Endothelial cell of umbilical vein (primary cell): Measurements from ENCODE around the gene HSPA12A. TPM values are rescaled to one million over a fixed set of nuclear protein-coding genes. Genes with fewer than 3 reads are reported as not detected.

Source experiments
- BruUV-seq: library from RNA; stranded (reverse); fragments of 400-500 nt; replicated peaks from 2 replicates; lab custom pipeline; 2021; lab: Mats Ljungman, UMichigan
- CTCF ChIA-PET: fragments of 300-600, 350-600 bp; sonication (Branson Sonifier 250); formaldehyde crosslinking; loops from one replicate; lab custom pipeline; 2021; ENCODE audit warnings: antibody characterized with exemption, inconsistent platforms; lab: Charles Lee
- POLR2A ChIA-PET: fragments of 300-600, 350-600 bp; sonication (Branson Sonifier 250); formaldehyde crosslinking; loops from one replicate; lab custom pipeline; 2021; ENCODE audit warnings: antibody characterized with exemption, inconsistent platforms; lab: Charles Lee
- DNase-seq: peaks from one replicate; pipeline ENCODE4 v3.0.0-alpha.2; 2011; ENCODE audit warnings: low read depth, low spot score
- FAIRE-seq: peaks from 2 replicates; lab custom pipeline; 2011; peaks lifted over from hg19 to GRCh38; lab: Jason Lieb, UNC
- H2AFZ ChIP-seq: 2 replicates; pipeline ENCODE4 v1.6.0; 2012; ENCODE audit warnings: low read depth, low read length, control low read depth, inconsistent platforms
- H3K27ac ChIP-seq: 2 replicates; pipeline ENCODE4 v1.5.1; 2011; ENCODE audit warnings: low read depth, mild to moderate bottlenecking, control low read depth, low read length, moderate library complexity; ENCODE audit not compliant: insufficient read depth
- H3K27me3 ChIP-seq, 2 experiments: 2 replicates each; pipeline versions ENCODE4 v1.6.0 to v1.6.1; 2011; ENCODE audit warnings: low read length in 2 of 2, mixed read lengths in 1 of 2; ENCODE audit not compliant: control insufficient read depth in 2 of 2, insufficient read depth in 2 of 2
- H3K36me3 ChIP-seq, 2 experiments: 2 replicates in 1 of 2; 3 replicates in 1 of 2; pipeline ENCODE4 v1.5.1; 2011; ENCODE audit warnings: low read length in 2 of 2, mild to moderate bottlenecking in 1 of 2, moderate library complexity in 1 of 2; ENCODE audit not compliant: control insufficient read depth in 2 of 2, insufficient read depth in 2 of 2; ENCODE audit errors: extremely low read depth in 1 of 2
- H3K4me1 ChIP-seq: 3 replicates; pipeline ENCODE4 v1.5.1; 2011; ENCODE audit warnings: mild to moderate bottlenecking, low read length; ENCODE audit not compliant: control insufficient read depth, insufficient read depth; ENCODE audit errors: extremely low read depth
- H3K4me2 ChIP-seq: 2 replicates; pipeline ENCODE4 v1.6.1; 2011; ENCODE audit warnings: low read length, control low read depth, mixed read lengths; ENCODE audit not compliant: insufficient read depth
- H3K4me3 ChIP-seq, 3 experiments: fragments of 200-600 bp in 1 of 3; sonication (generic), shearing (Covaris generic) in 1 of 3; replicated peaks in 1 of 3; 2 replicates each; pipeline ENCODE4 v1.5.1; 2011 to 2016; ENCODE audit warnings: control low read depth in 3 of 3, low read length in 3 of 3, mild to moderate bottlenecking in 2 of 3, inconsistent platforms in 1 of 3, low read depth in 1 of 3, moderate library complexity in 1 of 3; ENCODE audit not compliant: insufficient read depth in 1 of 3
- H3K79me2 ChIP-seq: 2 replicates; pipeline ENCODE4 v1.6.0; 2012; ENCODE audit warnings: low read length, inconsistent platforms; ENCODE audit not compliant: control insufficient read depth, insufficient read depth
- H3K9ac ChIP-seq: replicated peaks from 2 replicates; pipeline ENCODE3; 2011; ENCODE audit warnings: low read length, control low read depth; ENCODE audit not compliant: insufficient read depth; ENCODE audit errors: extremely low read depth
- H3K9me1 ChIP-seq: replicated peaks from 3 replicates; pipeline ENCODE4 v1.6.0; 2011; ENCODE audit warnings: mild to moderate bottlenecking, low read length; ENCODE audit not compliant: control insufficient read depth, insufficient read depth; ENCODE audit errors: extremely low read depth
- H3K9me3 ChIP-seq: replicated peaks from 2 replicates; pipeline ENCODE4 v1.5.1; 2012; ENCODE audit warnings: low read length, inconsistent platforms; ENCODE audit not compliant: control insufficient read depth, insufficient read depth
- H4K20me1 ChIP-seq: replicated peaks from 2 replicates; pipeline ENCODE3; 2011; ENCODE audit warnings: mild to moderate bottlenecking, low read length; ENCODE audit not compliant: control insufficient read depth, insufficient read depth; ENCODE audit errors: extremely low read depth
- CTCF ChIP-seq, 2 donors: IDR thresholded peaks; 1 replicate in 1 of 2; 2 replicates in 1 of 2; pipeline ENCODE4 v1.5.1; 2011; ENCODE audit warnings: low read length in 2 of 2, mild to moderate bottlenecking in 2 of 2, moderate library complexity in 2 of 2, control low read depth in 1 of 2, inconsistent platforms in 1 of 2, low read depth in 1 of 2; ENCODE audit not compliant: insufficient read depth in 1 of 2; ENCODE audit errors: extremely low read depth in 1 of 2
- FOS ChIP-seq: IDR thresholded peaks from 2 replicates; pipeline ENCODE4 v1.6.1; 2011; ENCODE audit warnings: mild to moderate bottlenecking, low read length, moderate library complexity, borderline replicate concordance; ENCODE audit not compliant: insufficient read depth
- GATA2 ChIP-seq: IDR thresholded peaks from 2 replicates; pipeline ENCODE4 v1.7.0; 2011; ENCODE audit warnings: low read depth, mild to moderate bottlenecking, moderate library complexity, mixed read lengths, low read length; ENCODE audit not compliant: insufficient read length, insufficient read depth
- JUN ChIP-seq: IDR thresholded peaks from 2 replicates; pipeline ENCODE4 v1.6.1; 2011; ENCODE audit warnings: borderline replicate concordance, low read depth; ENCODE audit not compliant: insufficient read length, insufficient read depth
- MAX ChIP-seq: IDR thresholded peaks from 2 replicates; pipeline ENCODE4 v1.6.1; 2011; ENCODE audit not compliant: insufficient read depth, insufficient read length
- MYC ChIP-seq: IDR thresholded peaks from one replicate; pipeline ENCODE4 v1.6.1; 2011; ENCODE audit warnings: mild to moderate bottlenecking, low read depth, low read length
- POLR2A ChIP-seq: IDR thresholded peaks from 2 replicates; pipeline ENCODE4 v1.6.1; 2012; ENCODE audit warnings: low read depth, mild to moderate bottlenecking, control low read depth, low read length
- POLR2AphosphoS5 ChIP-seq: IDR thresholded peaks from 2 replicates; pipeline ENCODE4 v1.6.1; 2012; ENCODE audit warnings: low read depth, mild to moderate bottlenecking, control low read depth, low read length, moderate library complexity; ENCODE audit not compliant: insufficient read depth
- dilution Hi-C: fragments of 300-500 bp; cut with MboI; formaldehyde crosslinking; loops from one replicate; pipeline ENCODE4 v1.15.0; 2019; ENCODE audit warnings: low sequenced_read_pairs; ENCODE audit not compliant: extremely low pct_ligation_motif_present
- intact Hi-C: fragments of 100-400 bp; cut with micrococcal nuclease; formaldehyde crosslinking; loops from one replicate; pipeline ENCODE4 v1.10.0; 2022
- polyA plus RNA-seq, 4 experiments: library from polyadenylated mRNA; depleted of rRNA in 3 of 4; stranded (reverse) in 3 of 4; unstranded in 1 of 4; fragments of >200 nt; gene quantifications; 2 replicates each; pipeline versions ENCODE4 v1.2.1 to v1.2.3, GENCODE V29; 2011 to 2012; ENCODE audit warnings: missing spikeins in 1 of 4
- total RNA-seq: library from RNA; stranded (reverse); gene quantifications from 2 replicates; pipeline ENCODE4 v1.2.3, GENCODE V29; 2021

The HSPA12A gene
- total and polyA plus RNA-seq, 2 donors (not counting 3 experiments of a cell fraction or from before 2014, with no cell fraction given): 0.22 to 0.29 TPM

GRCh38 chr10:116780691-116781205 is 38.4 kb upstream of the HSPA12A start:
- Histone ChIP-seq H3K4me1 (no peaks in the 10 kb centered on the region), H3K27me3 (no peaks in the 10 kb centered on the region), H3K79me2 (no peaks in the 10 kb centered on the region), H3K4me2 (no peak overlapping the region), H3K9ac (no peak overlapping the region), H4K20me1 (no peaks in the 10 kb centered on the region), H3K9me3 (no peaks in the 10 kb centered on the region), H2AFZ (no peak overlapping the region), H3K27ac (no peak overlapping the region), H3K9me1 (no peaks in the 10 kb centered on the region), H3K4me3 (no peak overlapping the region), H3K36me3 (no peaks in the 10 kb centered on the region)
- intact Hi-C loops: no loop called here
- BruUV-seq: no TSS peak
- FAIRE-seq (no peak), DNase-seq (no peak)
- no peak for TF ChIP-seq CTCF (IDR thresholded peaks at IDR 0.05; ENCODE audit: extremely low read depth in 1 of 2, insufficient read depth in 1 of 2, low read depth in 1 of 2, low read length in 2 of 2)
- TF ChIP-seq GATA2: no peak
- TF ChIP-seq FOS: no peak
- TF ChIP-seq JUN: no peak
- no peak for TF ChIP-seq POLR2A
- TF ChIP-seq POLR2AphosphoS5: no peak
- no peak for TF ChIP-seq MAX
- no peak for TF ChIP-seq MYC
- dilution Hi-C loops: no loop called here
- ChIA-PET CTCF (no interaction called here), POLR2A (no interaction called here)
